ENCODE results near the gene PPY. TPM values are rescaled to one million over a fixed set of nuclear protein-coding genes. Genes with fewer than 3 reads are reported as not detected.

PPY gene
- total RNA-seq, 2 donors from 2014 or later, result not detected

- H3K4me3 ChIP-seq (ENCODE audit: low read length), result peak overlapping the region; percentile 79
- 19 to 20% methylated on average over 7 to 19 of the region's 19 CpGs for WGBS, 2 experiments (ENCODE audit: insufficient coverage in 1 of 2, insufficient read length in 1 of 2)
- peaks cover 7% of the 10 kb centered on the region for H3K4me1 Mint-ChIP-seq
- no peaks in the 10 kb centered on the region for H3K9me3 Mint-ChIP-seq
- no peaks in the 10 kb centered on the region for H3K4me1 ChIP-seq (ENCODE audit: control insufficient read depth, insufficient read depth, low read length)
- peak overlapping the region; percentile 74 for H3K4me3 Mint-ChIP-seq
- no peaks in the 10 kb centered on the region for H3K9me3 ChIP-seq (ENCODE audit: control insufficient read depth, low read length)
- H3K9ac ChIP-seq (ENCODE audit: extremely low read depth, low read length, poor library complexity, severe bottlenecking), result no peak overlapping the region
- H3K36me3 ChIP-seq (ENCODE audit: control insufficient read depth, insufficient read depth, low read length), result no peaks in the 10 kb centered on the region
- H3K36me3 Mint-ChIP-seq (ENCODE audit: low read depth), result no peaks in the 10 kb centered on the region
- DNase-seq, result peak; percentile 85
- H3K27ac ChIP-seq (ENCODE audit: low read depth, low read length), result no peak overlapping the region
- no peak for TF ChIP-seq CTCF (conservative IDR thresholded peaks at IDR 0.05)
- H3K27ac Mint-ChIP-seq, result peak overlapping the region; percentile 98
- H3K27me3 ChIP-seq (ENCODE audit: control insufficient read depth, insufficient read depth, low read length, poor library complexity, severe bottlenecking), result peaks cover 48% of the 10 kb centered on the region
- H3K27me3 Mint-ChIP-seq (ENCODE audit: insufficient read depth), result peaks cover 63% of the 10 kb centered on the region
These were observed 10.1 kb upstream of the PPY start for GRCh38 chr17:43952351-43952723.

- Mint-ChIP-seq H3K4me1 (peaks cover 7% of the 10 kb centered on the region), H3K4me3 (peak overlapping the region; percentile 74), H3K9me3 (no peaks in the 10 kb centered on the region), H3K27ac (no peak overlapping the region), H3K36me3 (ENCODE audit: low read depth) (no peaks in the 10 kb centered on the region), H3K27me3 (ENCODE audit: insufficient read depth) (peaks cover 63% of the 10 kb centered on the region)
- Histone ChIP-seq H3K27ac (ENCODE audit: low read depth, low read length) (no peak overlapping the region), H3K9ac (ENCODE audit: extremely low read depth, low read length, poor library complexity, severe bottlenecking) (no peak overlapping the region), H3K36me3 (ENCODE audit: control insufficient read depth, insufficient read depth, low read length) (no peaks in the 10 kb centered on the region), H3K4me1 (ENCODE audit: control insufficient read depth, insufficient read depth, low read length) (no peaks in the 10 kb centered on the region), H3K4me3 (ENCODE audit: low read length) (peak overlapping the region; percentile 79), H3K9me3 (ENCODE audit: control insufficient read depth, low read length) (no peaks in the 10 kb centered on the region), H3K27me3 (ENCODE audit: control insufficient read depth, insufficient read depth, low read length, poor library complexity, severe bottlenecking) (peaks cover 48% of the 10 kb centered on the region)
- no peak for DNase-seq
- 80 to 82% methylated on average over 2 to 4 of the region's 4 CpGs for WGBS, 2 experiments (ENCODE audit: insufficient coverage in 1 of 2, insufficient read length in 1 of 2)
- no peak for TF ChIP-seq CTCF (conservative IDR thresholded peaks at IDR 0.05)
These were observed 9.5 kb upstream of the PPY start for GRCh38 chr17:43951750-43952149.

- 95% methylated on average over 1 of the region's 2 CpGs; no CpG with 5 or more reads in 1 of the 2 experiments for WGBS, 2 experiments (ENCODE audit: insufficient coverage in 1 of 2, insufficient read length in 1 of 2)
- no peak overlapping the region for H3K27ac Mint-ChIP-seq
- no peak for TF ChIP-seq CTCF (conservative IDR thresholded peaks at IDR 0.05)
- H3K9me3 Mint-ChIP-seq, result no peaks in the 10 kb centered on the region
- no peak overlapping the region for H3K4me3 Mint-ChIP-seq
- no peaks in the 10 kb centered on the region for H3K4me1 ChIP-seq (ENCODE audit: control insufficient read depth, insufficient read depth, low read length)
- H3K4me1 Mint-ChIP-seq, result peaks cover 7% of the 10 kb centered on the region
- no peaks in the 10 kb centered on the region for H3K9me3 ChIP-seq (ENCODE audit: control insufficient read depth, low read length)
- H3K9ac ChIP-seq (ENCODE audit: extremely low read depth, low read length, poor library complexity, severe bottlenecking), result no peak overlapping the region
- H3K27me3 ChIP-seq (ENCODE audit: control insufficient read depth, insufficient read depth, low read length, poor library complexity, severe bottlenecking), result peaks cover 48% of the 10 kb centered on the region
- no peaks in the 10 kb centered on the region for H3K36me3 Mint-ChIP-seq (ENCODE audit: low read depth)
- no peak overlapping the region for H3K4me3 ChIP-seq (ENCODE audit: low read length)
- peaks cover 56% of the 10 kb centered on the region for H3K27me3 Mint-ChIP-seq (ENCODE audit: insufficient read depth)
- no peaks in the 10 kb centered on the region for H3K36me3 ChIP-seq (ENCODE audit: control insufficient read depth, insufficient read depth, low read length)
- H3K27ac ChIP-seq (ENCODE audit: low read depth, low read length), result no peak overlapping the region
- no peak for DNase-seq
These were observed 8.3 kb upstream of the PPY start for GRCh38 chr17:43950554-43950953.

Data from endodermal cell (in vitro differentiated cells).